Left kidney (tissue), 2 donors: Measurements from ENCODE around the gene SULF2. TPM values are rescaled to one million over a fixed set of nuclear protein-coding genes. Genes with fewer than 3 reads are reported as not detected.

Experiments used
- DNase-seq: peaks from one replicate; pipeline ENCODE4 v3.0.0-alpha.2; 2013
- polyA plus RNA-seq: library from polyadenylated mRNA; unstranded; fragments of 120-200 nt; gene quantifications from one replicate; pipeline ENCODE4 v1.2.1, GENCODE V29; 2013; ENCODE audit not compliant: insufficient read length

The SULF2 gene
- polyA plus RNA-seq, 1 donor = 71.7 TPM

- DNase-seq = peak; percentile 28
Observed at GRCh38 chr20:47713878-47714450, 71.3 kb downstream of the SULF2 start.

- no peak for DNase-seq
Observed at GRCh38 chr20:47713163-47713562, 72.1 kb downstream of the SULF2 start.

- DNase-seq = no peak
Observed at GRCh38 chr20:47711046-47711752, 74.1 kb downstream of the SULF2 start.

- DNase-seq = no peak
Observed at GRCh38 chr20:47710665-47711045, 74.6 kb downstream of the SULF2 start.

GRCh38 chr20:47708953-47709833 is 76.1 kb downstream of the SULF2 start:
- DNase-seq = no peak

GRCh38 chr20:47708140-47708807 is 77.0 kb downstream of the SULF2 start:
- no peak for DNase-seq

GRCh38 chr20:47706345-47706744 is 78.9 kb downstream of the SULF2 start:
- no peak for DNase-seq

- DNase-seq = no peak
Observed at GRCh38 chr20:47705497-47705856, 79.8 kb downstream of the SULF2 start.

- no peak for DNase-seq
Observed at GRCh38 chr20:47704746-47705496, 80.4 kb downstream of the SULF2 start.

GRCh38 chr20:47703748-47704147 is 81.5 kb downstream of the SULF2 start:
- DNase-seq = no peak

GRCh38 chr20:47701612-47702011 is 83.7 kb downstream of the SULF2 start:
- DNase-seq = no peak

- DNase-seq = no peak
Observed at GRCh38 chr20:47700327-47700726, 85.0 kb downstream of the SULF2 start.

- DNase-seq = no peak
Observed at GRCh38 chr20:47699818-47700217, 85.5 kb downstream of the SULF2 start.

- DNase-seq = no peak
Observed at GRCh38 chr20:47698142-47698541, 87.1 kb downstream of the SULF2 start.

- no peak for DNase-seq
Observed at GRCh38 chr20:47696856-47697255, 88.4 kb downstream of the SULF2 start.

- no peak for DNase-seq
Observed at GRCh38 chr20:47694021-47694818, 91.1 kb downstream of the SULF2 start.

- no peak for DNase-seq
Observed at GRCh38 chr20:47691625-47692024, 93.7 kb downstream of the SULF2 start.

GRCh38 chr20:47689731-47690130 is 95.5 kb downstream of the SULF2 start:
- DNase-seq = no peak

- no peak for DNase-seq
Observed at GRCh38 chr20:47688385-47689381, 96.6 kb downstream of the SULF2 start.
